GM12878 (cell line): ENCODE results near the gene CD69. TPM values are rescaled to one million over a fixed set of nuclear protein-coding genes. Genes with fewer than 3 reads are reported as not detected.

Experiments
- ASH2L ChIP-seq: fragments of 300-600, 200-600 bp; sonication (generic); IDR thresholded peaks from 2 replicates; pipeline ENCODE4 v1.6.1; 2017; ENCODE audit warnings: low read depth, mild to moderate bottlenecking, borderline replicate concordance
- BHLHE40 ChIP-seq, 2 experiments: fragments of 450-650 bp in 1 of 2; IDR thresholded peaks; 2 replicates each; pipeline ENCODE4 v1.6.1; 2011 to 2017; ENCODE audit warnings: low read depth in 2 of 2, borderline replicate concordance in 1 of 2, improper control_type of control experiment in 1 of 2, low read length in 1 of 2, mild to moderate bottlenecking in 1 of 2
- CBFB ChIP-seq: IDR thresholded peaks from 2 replicates; pipeline ENCODE4 v1.6.1; 2016; ENCODE audit warnings: antibody characterized with exemption, low read depth
- ETV6 ChIP-seq, 2 experiments: fragments of 450-650 bp in 1 of 2; IDR thresholded peaks in 1 of 2; conservative IDR thresholded peaks in 1 of 2; 2 replicates each; pipeline ENCODE4 v1.6.1; 2014; ENCODE audit warnings: antibody characterized with exemption in 1 of 2, borderline replicate concordance in 1 of 2, low read depth in 1 of 2, mild to moderate bottlenecking in 1 of 2, moderate library complexity in 1 of 2
- KDM1A ChIP-seq: fragments of 200-600 bp; sonication (generic); IDR thresholded peaks from 2 replicates; pipeline ENCODE4 v1.6.1; 2016; ENCODE audit warnings: borderline replicate concordance
- MEF2A ChIP-seq: IDR thresholded peaks from 2 replicates; pipeline ENCODE4 v1.6.1; 2011; ENCODE audit warnings: low read depth, mild to moderate bottlenecking, low read length, moderate library complexity; ENCODE audit not compliant: insufficient read depth
- MLLT1 ChIP-seq: fragments of 450-650 bp; IDR thresholded peaks from 2 replicates; pipeline ENCODE4 v1.6.1; 2016; ENCODE audit warnings: mild to moderate bottlenecking
- MTA2 ChIP-seq: fragments of 450-650 bp; IDR thresholded peaks from 2 replicates; pipeline ENCODE4 v1.6.1; 2016; ENCODE audit warnings: low read depth, mild to moderate bottlenecking, moderate library complexity
- MXI1 ChIP-seq: fragments of 150-350 bp; IDR thresholded peaks from 2 replicates; pipeline ENCODE4 v1.6.1; 2011; ENCODE audit warnings: low read depth, mild to moderate bottlenecking, inconsistent platforms, low read length, improper control_type of control experiment
- POLR2AphosphoS2 ChIP-seq: IDR thresholded peaks from 2 replicates; pipeline ENCODE4 v1.6.1; 2011; ENCODE audit warnings: low read depth, mild to moderate bottlenecking, low read length, improper control_type of control experiment, moderate library complexity
- RFX5 ChIP-seq: IDR thresholded peaks from 2 replicates; pipeline ENCODE4 v1.6.1; 2011; ENCODE audit warnings: low read depth, low read length, improper control_type of control experiment
- SKIL ChIP-seq: fragments of 450-650 bp; IDR thresholded peaks from 2 replicates; pipeline ENCODE4 v1.6.1; 2017; ENCODE audit warnings: mild to moderate bottlenecking, low read depth, inconsistent platforms; ENCODE audit not compliant: poor library complexity, severe bottlenecking
- SMAD5 ChIP-seq: IDR thresholded peaks from 2 replicates; pipeline ENCODE4 v1.6.1; 2016; ENCODE audit warnings: antibody characterized with exemption, low read depth
- SMARCA5 ChIP-seq: fragments of 450-650 bp; IDR thresholded peaks from 2 replicates; pipeline ENCODE4 v1.6.1; 2017; ENCODE audit warnings: mild to moderate bottlenecking
- TBL1XR1 ChIP-seq: IDR thresholded peaks from 2 replicates; pipeline ENCODE4 v1.6.1; 2012; ENCODE audit warnings: low read depth, low read length, improper control_type of control experiment
- ZBED1 ChIP-seq: IDR thresholded peaks from 2 replicates; pipeline ENCODE4 v1.6.1; 2016; ENCODE audit warnings: borderline replicate concordance
- ZBTB40 ChIP-seq: fragments of 450-650 bp; IDR thresholded peaks from 2 replicates; pipeline ENCODE4 v1.6.1; 2016; ENCODE audit warnings: mild to moderate bottlenecking, moderate library complexity, borderline replicate concordance
- ZNF217 ChIP-seq: fragments of 450-650 bp; IDR thresholded peaks from 2 replicates; pipeline ENCODE4 v1.6.1; 2017; ENCODE audit warnings: antibody characterized with exemption, mild to moderate bottlenecking
- ZNF24 ChIP-seq: fragments of 450-650 bp; IDR thresholded peaks from 2 replicates; pipeline ENCODE4 v1.6.1; 2017; ENCODE audit warnings: antibody characterized with exemption, mild to moderate bottlenecking
- polyA plus RNA-seq, 11 experiments: library from polyadenylated mRNA; depleted of rRNA in 4 of 11; unstranded in 6 of 11; stranded (reverse) in 5 of 11; fragments of >200 nt; fragmentation: Nextera tagmentation in 4 of 11; fragmentation: Illumina TruSeq in 1 of 11; extraction: Ambion mirVana in 4 of 11; extraction: Trizol in 1 of 11; gene quantifications; 1 replicate in 1 of 11; 2 replicates in 10 of 11; pipeline versions ENCODE4 v1.2.1 to v1.2.3, GENCODE V29; 2011 to 2016; ENCODE audit warnings: inconsistent platforms in 2 of 11, missing spikeins in 2 of 11, low read depth in 1 of 11
- total RNA-seq, 4 experiments: library from RNA; depleted of rRNA in 3 of 4; stranded (reverse); fragments of >200 nt in 3 of 4; fragmentation: Illumina TruSeq in 1 of 4; extraction: Trizol in 1 of 4; gene quantifications; 2 replicates each; pipeline versions ENCODE4 v1.2.1 to v1.2.3, GENCODE V29; 2013 to 2021
- TF ChIP-seq, protein P1 (sequence below): fragments of 450-650 bp; IDR thresholded peaks from 2 replicates; pipeline ENCODE4 v1.6.1; 2016; ENCODE audit warnings: mild to moderate bottlenecking

Gene CD69
- total and polyA plus RNA-seq, 10 of the 15 experiments (the other 5 are each of a cell fraction or from before 2014, with no cell fraction given), result 7.3 to 156 (median 15.0) TPM

DNA sequence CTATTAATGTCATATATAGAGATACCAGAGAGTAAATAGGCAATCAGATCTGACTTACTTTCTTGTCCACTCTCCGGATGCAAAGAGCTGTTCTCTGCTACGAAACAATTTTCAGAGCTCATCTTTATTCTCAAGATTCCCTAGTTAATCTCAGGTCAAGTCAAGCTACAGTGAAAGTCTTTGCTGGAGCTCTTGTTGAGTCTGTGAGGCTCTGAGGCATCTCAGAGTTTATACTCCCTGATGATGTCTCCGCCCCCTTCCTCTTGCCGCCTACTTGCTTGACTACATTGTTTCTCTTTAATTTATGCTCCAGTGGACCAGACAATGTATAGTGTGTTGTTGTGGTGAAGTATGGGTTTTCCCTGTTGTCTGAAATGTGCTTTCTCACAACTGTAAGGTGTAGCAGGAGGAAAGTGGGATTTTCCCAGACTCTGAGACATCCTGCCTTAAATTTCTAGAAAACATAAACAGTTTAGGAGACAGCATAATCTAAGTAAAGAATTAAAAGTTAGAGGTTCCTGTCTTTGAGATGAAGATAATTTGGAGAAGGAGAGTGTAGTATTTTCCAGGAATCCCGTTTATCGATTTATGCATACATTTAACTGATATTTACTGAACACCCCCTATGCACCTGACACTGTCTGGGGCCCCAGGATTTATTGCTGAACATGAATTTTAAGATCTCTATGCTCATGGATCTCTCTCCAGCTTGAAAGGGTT, at the start of gene CD69 (continued):
- peak; percentile 39; the same call in 1 of the 2 replicates for TF ChIP-seq ZBTB40
- TF ChIP-seq RFX5, result no peak
- TF ChIP-seq BHLHE40 (IDR thresholded peaks at IDR 0.05; ENCODE audit: borderline replicate concordance in 1 of 2, low read depth in 2 of 2, low read length in 1 of 2), result peak; percentile 69 to 79; a peak in 3 of 4 replicates
- 0 out of 2 replicates have a peak, but pooled peaks have one; percentile 8 for TF ChIP-seq ZNF24
- TF ChIP-seq ZNF217, result peak; percentile 56; the same call in 1 of the 2 replicates
- peak; percentile 99 for TF ChIP-seq POLR2AphosphoS2
- TF ChIP-seq SMAD5, result peak; percentile 96
- TF ChIP-seq, protein P1, sequence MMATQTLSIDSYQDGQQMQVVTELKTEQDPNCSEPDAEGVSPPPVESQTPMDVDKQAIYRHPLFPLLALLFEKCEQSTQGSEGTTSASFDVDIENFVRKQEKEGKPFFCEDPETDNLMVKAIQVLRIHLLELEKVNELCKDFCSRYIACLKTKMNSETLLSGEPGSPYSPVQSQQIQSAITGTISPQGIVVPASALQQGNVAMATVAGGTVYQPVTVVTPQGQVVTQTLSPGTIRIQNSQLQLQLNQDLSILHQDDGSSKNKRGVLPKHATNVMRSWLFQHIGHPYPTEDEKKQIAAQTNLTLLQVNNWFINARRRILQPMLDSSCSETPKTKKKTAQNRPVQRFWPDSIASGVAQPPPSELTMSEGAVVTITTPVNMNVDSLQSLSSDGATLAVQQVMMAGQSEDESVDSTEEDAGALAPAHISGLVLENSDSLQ, result peak; percentile 27
- TF ChIP-seq KDM1A, result no peak
- TF ChIP-seq CBFB, result peak; percentile 71; the same call in 1 of the 2 replicates
- peak; percentile 98 for TF ChIP-seq SKIL
- TF ChIP-seq SMARCA5, result 0 out of 2 replicates have a peak, but pooled peaks have one; percentile 21
- peak; percentile 87 for TF ChIP-seq TBL1XR1
- peak; percentile 67; the same call in 1 of the 2 replicates for TF ChIP-seq ZBED1
- TF ChIP-seq MTA2, result peak; percentile 75
- TF ChIP-seq ASH2L, result no peak
- TF ChIP-seq MLLT1, result peak; percentile 97
- TF ChIP-seq MXI1, result peak; percentile 71; the same call in 1 of the 2 replicates
- TF ChIP-seq ETV6 (conservative IDR thresholded peaks at IDR 0.05 in 1 of 2, IDR thresholded peaks at IDR 0.05 in 1 of 2; ENCODE audit: borderline replicate concordance in 1 of 2, low read depth in 1 of 2), result peak in 1 of 2 experiments; percentile 72; a peak in 2 of 4 replicates
- peak; percentile 72 for TF ChIP-seq MEF2A
